ES-I3 (cell line): ENCODE measurements around the gene FAM168A.

Source experiments
- H3K36me3 ChIP-seq: 2 replicates; pipeline ENCODE4 v1.6.1; 2013; ENCODE audit warnings: mild to moderate bottlenecking, low read length, control low read depth, moderate library complexity; ENCODE audit not compliant: insufficient read depth
- H3K4me1 ChIP-seq: 2 replicates; pipeline ENCODE4 v1.6.1; 2013; ENCODE audit warnings: mild to moderate bottlenecking, control low read depth, low read length; ENCODE audit not compliant: insufficient read depth
- H3K9ac ChIP-seq: 2 replicates; pipeline ENCODE4 v1.6.1; 2013; ENCODE audit warnings: low read depth, mild to moderate bottlenecking, low read length, moderate library complexity
- H3K9me3 ChIP-seq: 2 replicates; pipeline ENCODE4 v1.6.1; 2013; ENCODE audit warnings: mild to moderate bottlenecking, low read length, moderate library complexity; ENCODE audit not compliant: control insufficient read depth, insufficient read depth

Gene FAM168A

GRCh38 chr11:73402834-73403185 lies 195.1 kb downstream of the FAM168A start:
- Histone ChIP-seq H3K4me1 (peaks cover 22% of the 10 kb centered on the region; the same call in 1 of the 2 replicates), H3K9me3 (no peaks in the 10 kb centered on the region), H3K9ac (no peak overlapping the region), H3K36me3 (no peaks in the 10 kb centered on the region; the same call in 1 of the 2 replicates)

- no peaks in the 10 kb centered on the region; the same call in 1 of the 2 replicates for H3K36me3 ChIP-seq
- no peaks in the 10 kb centered on the region for H3K9me3 ChIP-seq
- H3K9ac ChIP-seq: no peak overlapping the region
- H3K4me1 ChIP-seq: peaks cover 22% of the 10 kb centered on the region; the same call in 1 of the 2 replicates
Observed at GRCh38 chr11:73401924-73402833, 195.7 kb downstream of the FAM168A start.

GRCh38 chr11:73401217-73401923 lies 196.5 kb downstream of the FAM168A start:
- no peaks in the 10 kb centered on the region for H3K36me3 ChIP-seq
- H3K9me3 ChIP-seq: no peaks in the 10 kb centered on the region
- H3K4me1 ChIP-seq: peaks cover 22% of the 10 kb centered on the region; the same call in 1 of the 2 replicates
- H3K9ac ChIP-seq: no peak overlapping the region

GRCh38 chr11:73400293-73400692 lies 197.6 kb downstream of the FAM168A start:
- no peak overlapping the region for H3K9ac ChIP-seq
- peaks cover 22% of the 10 kb centered on the region; the same call in 1 of the 2 replicates for H3K4me1 ChIP-seq
- no peaks in the 10 kb centered on the region for H3K36me3 ChIP-seq
- H3K9me3 ChIP-seq: no peaks in the 10 kb centered on the region

- H3K36me3 ChIP-seq: no peaks in the 10 kb centered on the region
- peaks cover 22% of the 10 kb centered on the region; the same call in 1 of the 2 replicates for H3K4me1 ChIP-seq
- H3K9me3 ChIP-seq: no peaks in the 10 kb centered on the region
- no peak overlapping the region for H3K9ac ChIP-seq
Observed at GRCh38 chr11:73399636-73400035, 198.3 kb downstream of the FAM168A start.

GRCh38 chr11:73399159-73399590 lies 198.7 kb downstream of the FAM168A start:
- Histone ChIP-seq H3K4me1 (peaks cover 22% of the 10 kb centered on the region; the same call in 1 of the 2 replicates), H3K9me3 (no peaks in the 10 kb centered on the region), H3K36me3 (no peaks in the 10 kb centered on the region), H3K9ac (no peak overlapping the region)

- Histone ChIP-seq H3K4me1 (peaks cover 22% of the 10 kb centered on the region; the same call in 1 of the 2 replicates), H3K36me3 (no peaks in the 10 kb centered on the region), H3K9me3 (no peaks in the 10 kb centered on the region), H3K9ac (no peak overlapping the region)
Observed at GRCh38 chr11:73398721-73399120, 199.2 kb downstream of the FAM168A start.

- Histone ChIP-seq H3K36me3 (no peaks in the 10 kb centered on the region), H3K9ac (no peak overlapping the region), H3K4me1 (peaks cover 22% of the 10 kb centered on the region; the same call in 1 of the 2 replicates), H3K9me3 (no peaks in the 10 kb centered on the region)
Observed at GRCh38 chr11:73398132-73398526, 199.8 kb downstream of the FAM168A start.

- peaks cover 21% of the 10 kb centered on the region; the same call in 1 of the 2 replicates for H3K4me1 ChIP-seq
- no peaks in the 10 kb centered on the region for H3K9me3 ChIP-seq
- H3K9ac ChIP-seq: no peak overlapping the region
- H3K36me3 ChIP-seq: no peaks in the 10 kb centered on the region
Observed at GRCh38 chr11:73397468-73398131, 200.3 kb downstream of the FAM168A start.

- H3K4me1 ChIP-seq: peaks cover 14% of the 10 kb centered on the region; the same call in 1 of the 2 replicates
- no peaks in the 10 kb centered on the region for H3K9me3 ChIP-seq
- H3K36me3 ChIP-seq: no peaks in the 10 kb centered on the region
- no peak overlapping the region for H3K9ac ChIP-seq
Observed at GRCh38 chr11:73396985-73397384, 200.9 kb downstream of the FAM168A start.

GRCh38 chr11:73396251-73396930 lies 201.5 kb downstream of the FAM168A start:
- H3K36me3 ChIP-seq: no peaks in the 10 kb centered on the region
- H3K9ac ChIP-seq: no peak overlapping the region
- peaks cover 9% of the 10 kb centered on the region; the same call in 1 of the 2 replicates for H3K4me1 ChIP-seq
- no peaks in the 10 kb centered on the region for H3K9me3 ChIP-seq

GRCh38 chr11:73395297-73396208 lies 202.4 kb downstream of the FAM168A start:
- no peaks in the 10 kb centered on the region for H3K9me3 ChIP-seq
- no peak overlapping the region for H3K9ac ChIP-seq
- no peaks in the 10 kb centered on the region for H3K36me3 ChIP-seq
- peaks cover 8% of the 10 kb centered on the region; the same call in 1 of the 2 replicates for H3K4me1 ChIP-seq
